Esophagus (tissue), 2 donors: ENCODE results near the gene KCNIP3. TPM values are rescaled to one million over a fixed set of nuclear protein-coding genes. Genes with fewer than 3 reads are reported as not detected.

Experiments used
- H3K27ac ChIP-seq, 2 donors: one replicate each; pipeline ENCODE4 v1.5.1; 2013; ENCODE audit warnings: low read depth in 2 of 2, mild to moderate bottlenecking in 2 of 2, inconsistent platforms in 1 of 2, low read length in 1 of 2, moderate library complexity in 1 of 2
- H3K27me3 ChIP-seq, 2 donors: one replicate each; pipeline ENCODE4 v1.6.1; 2013; ENCODE audit warnings: low read length in 2 of 2, control low read depth in 1 of 2, mild to moderate bottlenecking in 1 of 2; ENCODE audit not compliant: insufficient read depth in 2 of 2, control insufficient read depth in 1 of 2
- H3K36me3 ChIP-seq, 2 donors: one replicate each; pipeline ENCODE4 v1.6.1; 2013; ENCODE audit warnings: low read length in 1 of 2; ENCODE audit not compliant: control insufficient read depth in 2 of 2, insufficient read depth in 2 of 2
- H3K4me1 ChIP-seq, 2 donors: one replicate each; pipeline ENCODE4 v1.6.1; 2013; ENCODE audit warnings: low read length in 1 of 2; ENCODE audit not compliant: control insufficient read depth in 2 of 2, insufficient read depth in 2 of 2
- H3K4me3 ChIP-seq, 2 donors: one replicate each; pipeline ENCODE4 v1.5.1; 2013; ENCODE audit warnings: low read length in 2 of 2, mild to moderate bottlenecking in 2 of 2, low read depth in 1 of 2, moderate library complexity in 1 of 2
- H3K9me3 ChIP-seq, 2 donors: one replicate each; pipeline ENCODE4 v1.6.1; 2013; ENCODE audit warnings: mild to moderate bottlenecking in 2 of 2, low read depth in 1 of 2, low read length in 1 of 2, moderate library complexity in 1 of 2; ENCODE audit not compliant: control insufficient read depth in 2 of 2, insufficient read depth in 1 of 2
- WGBS, 2 donors: extraction: QIAGEN DNeasy Blood & Tissue Kit; methylation state at CpG; one replicate each; pipeline ENCODE4 v1.1.7; 2013; 5-methylcytosine and 5-hydroxymethylcytosine counted together
- polyA plus RNA-seq, 2 donors: library from polyadenylated mRNA; stranded (reverse); fragments of 200-250 nt; gene quantifications; one replicate each; pipeline ENCODE4 v1.2.3, GENCODE V29; 2013
- donor health status: healthy with polysubstance abuse.
- donor health status: Bipolar disorder and iron deficiency.

Gene KCNIP3
- polyA plus RNA-seq, 2 donors = 2.0 to 2.2 TPM

DNA sequence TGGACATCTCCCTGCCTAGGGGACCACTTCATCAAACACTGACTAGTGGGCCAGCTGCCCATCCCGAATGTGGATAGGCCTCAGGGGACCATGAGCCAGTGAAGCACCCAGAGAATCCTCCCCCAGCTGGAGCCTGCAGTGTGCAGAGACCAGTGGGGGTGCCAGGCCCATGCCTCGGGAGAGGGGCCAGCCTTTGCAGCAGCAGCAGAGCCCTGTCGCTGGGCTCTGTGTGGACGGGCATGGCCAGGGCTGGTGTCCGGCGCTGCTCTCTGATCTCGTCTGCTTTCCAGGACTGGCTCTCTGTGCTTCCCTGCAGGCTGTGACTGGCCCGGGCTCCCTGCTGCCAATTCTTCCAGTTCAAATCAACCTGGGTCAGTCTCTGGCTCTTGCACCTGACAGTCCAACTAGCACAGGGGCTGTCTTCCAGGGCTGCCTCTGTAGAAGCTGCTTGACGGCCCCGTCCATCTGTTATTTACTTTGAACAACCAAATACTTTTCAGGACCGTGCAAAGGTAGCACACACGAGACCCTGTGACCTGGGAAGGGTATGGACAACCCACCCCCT, 11.4 kb downstream of the KCNIP3 start:
- Histone ChIP-seq H3K4me3 (no peak overlapping the region), H3K36me3 (no peaks in the 10 kb centered on the region), H3K27me3 (no peaks in the 10 kb centered on the region), H3K27ac (no peak overlapping the region), H3K4me1 (peaks cover 6 to 34% of the 10 kb centered on the region in 2 donors), H3K9me3 (no peaks in the 10 kb centered on the region)
- WGBS, 2 donors = 51 to 53% methylated on average over 9 to 12 of the region's 12 CpGs

DNA sequence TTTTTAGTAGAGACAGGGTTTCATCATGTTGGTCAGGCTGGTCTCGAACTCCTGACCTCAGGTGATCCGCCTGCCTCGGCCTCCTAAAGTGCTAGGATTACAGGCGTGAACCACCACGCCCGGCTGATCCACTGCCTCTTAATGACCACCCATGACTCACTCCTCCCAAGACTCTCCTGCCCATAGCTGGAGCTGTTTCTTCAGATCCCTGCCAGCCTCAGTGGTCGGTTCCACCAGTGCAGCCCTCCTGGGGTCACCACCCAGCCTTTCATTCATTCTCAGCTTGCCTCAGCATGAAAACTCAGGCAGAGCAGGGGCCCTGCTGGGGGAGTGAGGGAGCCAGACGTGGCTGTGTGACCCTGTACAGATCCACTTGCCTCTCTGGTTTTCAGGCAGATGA, 12.5 kb downstream of the KCNIP3 start:
- H3K27ac ChIP-seq = no peak overlapping the region
- WGBS, 2 donors = 51 to 70% methylated on average over 8 of the region's 8 CpGs
- H3K36me3 ChIP-seq = no peaks in the 10 kb centered on the region

DNA sequence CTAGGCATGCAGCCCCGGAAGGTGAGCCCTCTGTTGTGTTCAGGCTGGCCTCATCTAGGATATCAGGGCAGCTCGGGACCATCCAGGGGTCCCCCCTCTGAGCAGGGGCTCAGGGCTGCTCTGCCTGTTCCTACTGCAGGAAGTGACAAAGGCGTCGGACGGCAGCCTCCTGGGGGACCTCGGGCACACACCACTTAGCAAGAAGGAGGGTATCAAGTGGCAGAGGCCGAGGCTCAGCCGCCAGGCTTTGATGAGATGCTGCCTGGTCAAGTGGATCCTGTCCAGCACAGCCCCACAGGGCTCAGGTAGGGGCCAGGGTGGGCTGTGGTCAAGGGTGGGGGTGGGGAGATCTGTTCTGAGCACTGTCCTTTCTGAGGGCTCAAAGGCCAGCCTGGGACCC, 13.1 kb downstream of the KCNIP3 start:
- WGBS, 2 donors = 70 to 83% methylated on average over 8 of the region's 8 CpGs

More for the DNA sequence above, 12.5 kb downstream of the KCNIP3 start:
- Histone ChIP-seq H3K9me3 (no peaks in the 10 kb centered on the region), H3K4me3 (no peak overlapping the region), H3K27me3 (no peaks in the 10 kb centered on the region), H3K4me1 (peaks cover 6 to 36% of the 10 kb centered on the region in 2 donors)

DNA sequence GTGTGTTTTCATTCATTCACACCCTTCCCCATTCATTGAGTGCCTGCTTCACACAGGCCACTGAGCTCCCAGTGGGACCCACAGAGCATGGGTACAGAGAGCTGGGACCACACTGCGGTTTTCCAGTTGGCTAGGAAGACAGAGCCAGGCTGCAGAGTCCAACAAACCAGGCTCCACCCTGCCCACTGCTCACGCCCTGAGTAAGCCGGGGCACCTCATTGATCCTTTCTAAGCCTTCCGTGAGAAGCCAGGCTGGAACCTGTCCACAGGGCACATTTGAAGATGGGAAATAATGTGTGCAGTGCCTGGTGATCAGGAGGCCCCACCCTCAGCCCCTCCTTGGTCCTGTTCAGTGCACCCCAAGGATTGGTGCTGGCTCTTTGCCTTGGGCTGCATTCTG, 13.5 kb downstream of the KCNIP3 start:
- H3K27ac ChIP-seq = no peak overlapping the region
- H3K27me3 ChIP-seq = no peaks in the 10 kb centered on the region
- 50 to 53% methylated on average over 4 of the region's 4 CpGs for WGBS, 2 donors

More for the DNA sequence above, 13.1 kb downstream of the KCNIP3 start:
- no peaks in the 10 kb centered on the region for H3K9me3 ChIP-seq
- H3K4me1 ChIP-seq = peaks cover 6 to 34% of the 10 kb centered on the region in 2 donors
- H3K36me3 ChIP-seq = no peaks in the 10 kb centered on the region
- H3K27ac ChIP-seq = no peak overlapping the region
- no peaks in the 10 kb centered on the region for H3K27me3 ChIP-seq
- no peak overlapping the region for H3K4me3 ChIP-seq

DNA sequence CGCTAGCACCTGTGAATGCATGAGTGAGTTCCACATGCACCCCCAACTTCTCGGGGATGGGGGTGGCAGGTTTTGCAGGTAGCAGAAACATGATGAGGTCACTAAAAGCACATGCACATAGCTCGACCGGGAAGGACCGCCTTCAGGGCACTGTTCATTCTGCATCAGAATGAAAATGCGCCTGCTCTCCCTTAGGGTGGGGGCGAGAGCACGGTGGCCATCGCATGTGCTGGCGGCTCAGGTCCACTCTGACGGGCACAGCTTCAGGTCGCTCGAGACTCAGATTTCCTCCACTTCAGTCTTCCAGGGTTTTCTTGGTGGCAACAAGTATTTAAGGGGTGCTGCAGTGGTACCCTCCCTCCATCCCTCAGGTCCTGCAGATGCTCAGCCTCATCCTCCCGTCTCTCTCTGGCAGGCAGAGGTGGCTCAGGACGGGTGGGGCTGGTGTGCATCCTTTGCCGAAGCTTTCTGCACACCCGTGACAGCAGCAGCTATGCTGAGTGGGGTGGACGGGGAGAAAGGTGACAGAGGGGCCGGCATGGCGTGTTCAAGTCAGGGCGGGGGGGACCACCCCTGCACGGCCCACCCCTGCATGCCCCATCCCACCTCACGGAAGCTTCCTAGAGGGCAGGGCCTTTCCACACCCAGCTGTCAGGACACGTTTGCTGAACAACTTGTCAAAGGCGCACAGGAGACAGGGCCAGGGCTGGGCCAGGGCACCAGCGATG, 14.8 kb downstream of the KCNIP3 start:
- Histone ChIP-seq H3K4me3 (no peak overlapping the region), H3K4me1 (peaks cover 6 to 36% of the 10 kb centered on the region in 2 donors)
- WGBS, 2 donors = 81 to 82% methylated on average over 26 of the region's 26 CpGs

More for the DNA sequence above, 13.5 kb downstream of the KCNIP3 start:
- Histone ChIP-seq H3K4me1 (peaks cover 6 to 31% of the 10 kb centered on the region in 2 donors), H3K9me3 (no peaks in the 10 kb centered on the region), H3K4me3 (no peak overlapping the region), H3K36me3 (no peaks in the 10 kb centered on the region)

DNA sequence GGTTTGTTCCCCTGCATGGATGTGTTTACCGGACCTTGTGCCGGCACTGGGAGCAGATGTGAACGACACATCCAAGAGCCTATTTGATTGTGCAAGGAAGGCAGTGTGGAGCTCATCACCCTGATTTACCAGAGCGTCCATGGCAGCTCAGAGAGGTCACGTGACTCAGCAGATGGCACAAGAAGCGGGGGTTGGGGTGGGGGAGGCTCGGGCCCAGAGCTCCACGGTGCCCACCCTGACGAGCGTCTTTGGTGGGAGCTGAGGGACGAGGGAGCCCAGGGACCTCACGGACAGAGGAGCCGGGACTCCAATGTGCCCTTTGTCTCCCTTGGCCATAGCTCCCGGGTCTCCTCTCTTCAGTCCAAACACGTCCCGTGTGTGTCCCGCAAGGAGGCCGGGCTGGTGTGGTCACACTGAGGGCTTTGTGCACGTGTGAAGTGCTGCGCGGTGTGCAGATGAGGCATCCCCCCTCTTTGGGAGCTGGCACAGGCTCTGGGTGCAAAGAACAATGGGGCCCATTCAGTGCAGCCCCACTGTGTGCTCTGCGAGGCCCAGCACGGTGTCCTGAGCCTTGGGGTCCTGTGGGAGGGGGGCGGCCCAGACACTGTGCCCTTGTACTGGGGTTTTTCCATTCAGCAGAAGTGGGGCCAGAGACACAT, 15.5 kb downstream of the KCNIP3 start:
- H3K9me3 ChIP-seq = no peaks in the 10 kb centered on the region
- 85 to 86% methylated on average over 24 of the region's 24 CpGs for WGBS, 2 donors
- H3K4me1 ChIP-seq = peaks cover 6 to 43% of the 10 kb centered on the region in 2 donors
- H3K4me3 ChIP-seq = no peak overlapping the region
- H3K27ac ChIP-seq = no peak overlapping the region
- no peaks in the 10 kb centered on the region for H3K27me3 ChIP-seq
- no peaks in the 10 kb centered on the region for H3K36me3 ChIP-seq

More for the DNA sequence above, 14.8 kb downstream of the KCNIP3 start:
- H3K27me3 ChIP-seq = no peaks in the 10 kb centered on the region
- H3K9me3 ChIP-seq = no peaks in the 10 kb centered on the region
- no peaks in the 10 kb centered on the region for H3K36me3 ChIP-seq
- H3K27ac ChIP-seq = no peak overlapping the region

DNA sequence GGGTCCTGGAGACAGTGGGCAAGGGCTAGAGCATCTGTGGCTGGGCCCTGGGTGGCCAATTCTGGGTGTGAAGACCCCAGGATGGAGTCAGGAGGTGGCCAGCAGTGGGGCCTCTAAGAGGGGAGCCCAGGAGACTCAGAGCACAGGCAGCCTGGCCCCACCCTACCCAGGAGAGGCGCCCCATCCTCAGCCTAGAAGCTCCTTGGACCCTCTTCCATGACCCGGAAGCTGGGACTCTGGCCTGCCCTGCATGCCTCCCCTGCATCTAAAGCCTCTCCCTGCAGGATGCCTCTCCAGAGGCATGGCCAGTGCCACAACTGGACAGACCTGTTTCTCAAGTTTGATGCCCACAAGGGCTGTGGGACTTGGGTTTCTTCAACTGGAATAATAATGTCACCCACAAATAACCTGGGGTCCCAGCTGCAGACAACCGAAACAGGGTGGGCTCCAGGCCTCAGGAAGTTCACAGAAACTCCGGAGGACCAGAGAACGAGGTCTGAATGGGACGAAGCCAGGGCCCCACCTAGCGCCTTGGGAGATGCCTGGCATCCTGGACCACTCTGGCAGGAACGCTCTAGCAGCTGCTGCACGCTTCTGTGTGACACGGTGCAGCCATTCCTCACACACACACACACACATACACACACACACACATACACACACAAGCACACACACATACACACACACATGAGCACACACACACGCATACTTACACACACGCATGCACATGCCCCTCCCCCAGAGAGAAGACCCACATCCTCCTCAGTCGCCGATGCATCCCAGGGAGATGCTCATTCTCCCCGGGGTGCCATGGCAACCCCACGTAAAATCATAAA, 16.4 kb downstream of the KCNIP3 start:
- WGBS, 2 donors = 77 to 78% methylated on average over 14 to 16 of the region's 16 CpGs
- H3K4me3 ChIP-seq = no peak overlapping the region
- H3K36me3 ChIP-seq = no peaks in the 10 kb centered on the region
- H3K9me3 ChIP-seq = no peaks in the 10 kb centered on the region
- H3K27me3 ChIP-seq = no peaks in the 10 kb centered on the region
- no peak overlapping the region for H3K27ac ChIP-seq
- H3K4me1 ChIP-seq = peaks cover 4 to 41% of the 10 kb centered on the region in 2 donors

DNA sequence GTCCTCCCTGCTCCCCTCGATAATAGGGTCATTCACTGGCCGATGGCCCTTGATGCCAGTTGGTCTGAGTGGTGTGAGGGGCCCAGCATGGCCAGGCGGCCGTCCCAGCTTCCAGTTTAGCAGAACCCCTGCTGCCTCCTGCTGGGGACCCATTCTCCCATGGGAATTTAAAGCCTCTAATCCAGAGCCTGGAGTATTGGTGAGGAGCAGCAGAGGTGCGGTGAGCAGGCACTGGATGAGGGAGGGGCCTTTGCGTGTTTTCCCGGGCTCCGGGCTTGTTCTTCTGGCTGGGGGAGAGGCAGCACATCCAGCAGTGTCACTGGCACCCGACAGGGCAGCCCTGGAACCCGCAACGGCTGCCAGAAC, 17.4 kb downstream of the KCNIP3 start:
- Histone ChIP-seq H3K9me3 (no peaks in the 10 kb centered on the region), H3K4me1 (peaks cover 4 to 34% of the 10 kb centered on the region in 2 donors), H3K27ac (no peak overlapping the region), H3K36me3 (no peaks in the 10 kb centered on the region), H3K27me3 (no peaks in the 10 kb centered on the region), H3K4me3 (no peak overlapping the region)
- 65 to 69% methylated on average over 11 of the region's 11 CpGs for WGBS, 2 donors

DNA sequence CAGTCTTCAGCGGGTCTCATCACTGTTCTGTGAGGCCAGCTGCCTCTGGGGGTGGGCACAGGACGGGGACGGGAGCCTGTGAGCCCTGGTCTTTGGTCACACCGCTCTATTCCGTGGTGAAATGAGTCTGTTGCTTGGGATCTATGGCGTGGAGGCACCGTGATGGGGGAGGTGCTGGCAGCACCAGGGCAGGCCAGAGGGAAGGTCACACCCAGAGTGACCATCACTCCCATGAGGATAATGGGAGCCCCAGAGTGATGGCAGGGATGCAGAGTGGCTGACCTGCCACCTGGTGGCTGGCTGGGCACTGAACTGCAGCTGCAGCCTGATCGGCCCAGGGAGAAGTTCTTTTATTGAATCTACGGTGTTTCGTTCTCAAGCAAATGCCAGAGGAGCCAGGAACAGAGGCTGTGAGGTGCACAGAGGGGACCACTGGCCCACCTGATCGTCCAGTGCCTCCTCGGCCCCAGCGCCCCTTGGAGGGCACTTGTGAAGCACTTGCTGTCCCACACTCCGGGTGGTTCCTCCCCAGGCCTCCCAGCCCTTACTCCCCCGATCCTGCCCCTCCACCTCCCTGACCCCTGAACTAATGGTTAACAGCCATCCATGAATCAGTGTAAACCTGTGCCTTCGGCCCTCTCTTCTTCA, 17.9 kb downstream of the KCNIP3 start:
- H3K4me1 ChIP-seq = peaks cover 4 to 32% of the 10 kb centered on the region in 2 donors
- 64% methylated on average over 16 of the region's 16 CpGs for WGBS, 2 donors
- no peak overlapping the region for H3K27ac ChIP-seq
- H3K36me3 ChIP-seq = no peaks in the 10 kb centered on the region
- H3K27me3 ChIP-seq = no peaks in the 10 kb centered on the region
- H3K4me3 ChIP-seq = no peak overlapping the region
- no peaks in the 10 kb centered on the region for H3K9me3 ChIP-seq
